DND-41 (cell line): Measurements from ENCODE around the gene ARL5C.

ENCODE experiments used
- EZH2 ChIP-seq: IDR thresholded peaks from 3 replicates; pipeline ENCODE4 v1.6.1; 2012; ENCODE audit warnings: borderline replicate concordance, low read depth, mild to moderate bottlenecking, moderate library complexity, low read length, inconsistent platforms; ENCODE audit not compliant: severe bottlenecking
- TF ChIP-seq, protein P1 (sequence below): IDR thresholded peaks from 2 replicates; pipeline ENCODE4 v1.5.1; 2012; ENCODE audit warnings: borderline replicate concordance, low read length, moderate library complexity, mild to moderate bottlenecking; ENCODE audit not compliant: poor library complexity, severe bottlenecking; ENCODE audit errors: extremely low read depth

DNA sequence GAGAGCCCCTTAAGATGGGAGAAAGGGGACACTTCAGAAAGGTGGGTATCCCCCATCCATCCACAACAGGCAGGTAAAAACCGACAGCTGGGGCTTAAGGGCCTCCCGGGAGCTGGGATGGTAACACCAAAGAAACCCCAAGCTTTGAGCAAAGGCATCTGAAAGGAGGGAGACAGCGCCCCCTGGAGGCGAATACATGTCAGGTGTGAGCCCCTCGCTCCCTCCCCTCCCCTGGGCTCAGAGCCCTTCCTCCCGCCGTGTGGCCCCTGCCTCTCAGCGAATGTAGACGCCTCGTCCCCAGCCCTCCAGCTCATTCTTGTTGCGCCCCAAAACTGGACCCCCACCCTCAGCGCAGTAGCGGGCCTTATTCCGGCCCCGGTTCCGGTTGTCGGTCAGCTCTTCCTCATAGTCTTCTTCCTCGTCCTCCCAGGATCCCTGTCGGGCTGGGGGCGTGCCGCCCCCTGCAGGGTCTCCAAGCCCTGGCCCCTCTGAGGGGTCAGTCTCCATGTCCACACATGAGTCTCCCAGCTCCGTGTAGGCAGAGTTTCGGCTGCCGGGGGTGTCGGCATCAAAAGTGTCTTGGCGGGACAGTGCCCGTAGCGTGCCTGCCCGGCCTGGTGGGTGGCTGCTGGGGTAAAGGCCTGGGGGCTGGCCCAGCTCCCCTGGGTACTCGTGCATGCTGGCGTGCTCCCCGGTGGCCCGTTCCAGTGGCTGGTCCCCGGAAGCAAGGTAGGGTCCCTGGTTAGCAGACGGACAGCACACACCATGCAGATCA, 9.1 kb upstream of the ARL5C start:
- TF ChIP-seq, protein P1, sequence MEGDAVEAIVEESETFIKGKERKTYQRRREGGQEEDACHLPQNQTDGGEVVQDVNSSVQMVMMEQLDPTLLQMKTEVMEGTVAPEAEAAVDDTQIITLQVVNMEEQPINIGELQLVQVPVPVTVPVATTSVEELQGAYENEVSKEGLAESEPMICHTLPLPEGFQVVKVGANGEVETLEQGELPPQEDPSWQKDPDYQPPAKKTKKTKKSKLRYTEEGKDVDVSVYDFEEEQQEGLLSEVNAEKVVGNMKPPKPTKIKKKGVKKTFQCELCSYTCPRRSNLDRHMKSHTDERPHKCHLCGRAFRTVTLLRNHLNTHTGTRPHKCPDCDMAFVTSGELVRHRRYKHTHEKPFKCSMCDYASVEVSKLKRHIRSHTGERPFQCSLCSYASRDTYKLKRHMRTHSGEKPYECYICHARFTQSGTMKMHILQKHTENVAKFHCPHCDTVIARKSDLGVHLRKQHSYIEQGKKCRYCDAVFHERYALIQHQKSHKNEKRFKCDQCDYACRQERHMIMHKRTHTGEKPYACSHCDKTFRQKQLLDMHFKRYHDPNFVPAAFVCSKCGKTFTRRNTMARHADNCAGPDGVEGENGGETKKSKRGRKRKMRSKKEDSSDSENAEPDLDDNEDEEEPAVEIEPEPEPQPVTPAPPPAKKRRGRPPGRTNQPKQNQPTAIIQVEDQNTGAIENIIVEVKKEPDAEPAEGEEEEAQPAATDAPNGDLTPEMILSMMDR, result peak; percentile 96
- TF ChIP-seq EZH2, result no peak
